Germinal center (tissue), 1 donor: ENCODE results near the gene INTS13.
"Not testable (repeated sequence)": the region's sequence is repeated elsewhere in the genome, so short reads cannot be mapped to it uniquely, and the experiment has no call there.

Experiments used
- DNase-seq: peaks from one replicate; pipeline ENCODE4 v3.0.0; 2012; ENCODE audit warnings: mixed read lengths, low spot score

Gene INTS13

GRCh38 chr12:26937863-26938700, at the start of gene INTS13, which contains the start of gene FGFR1OP2:
Gene INTS13 (minus strand): TSS chr12:26937981. CDS start chr12:26936803, 1,178 bp downstream.
Gene FGFR1OP2 (plus strand): TSS chr12:26938470. CDS start chr12:26954159, 15,689 bp downstream.
- DNase-seq: peak; percentile 92

GRCh38 chr12:26982866-26983265, 45.1 kb upstream of the INTS13 start:
- DNase-seq: no peak

- DNase-seq: no peak
Measured at GRCh38 chr12:26979733-26980132, 42.0 kb upstream of the INTS13 start.

GRCh38 chr12:26978801-26979200, 41.0 kb upstream of the INTS13 start:
- no peak for DNase-seq

- DNase-seq: no peak
Measured at GRCh38 chr12:26976687-26977086, 38.9 kb upstream of the INTS13 start.

GRCh38 chr12:26971963-26972362, 34.2 kb upstream of the INTS13 start:
- peak; percentile 29 for DNase-seq

- no peak for DNase-seq
Measured at GRCh38 chr12:26970136-26970535, 32.4 kb upstream of the INTS13 start.

GRCh38 chr12:26966842-26967241, 29.1 kb upstream of the INTS13 start:
- DNase-seq: no peak

- DNase-seq: no peak
Measured at GRCh38 chr12:26963413-26963812, 25.6 kb upstream of the INTS13 start.

GRCh38 chr12:26961803-26962202, 24.0 kb upstream of the INTS13 start:
- no peak for DNase-seq

- not testable (repeated sequence) for DNase-seq
Measured at GRCh38 chr12:26961391-26961790, 23.6 kb upstream of the INTS13 start.

- no peak for DNase-seq
Measured at GRCh38 chr12:26954027-26954426, 16.2 kb upstream of the INTS13 start.

- DNase-seq: no peak
Measured at GRCh38 chr12:26953447-26953846, 15.7 kb upstream of the INTS13 start.

GRCh38 chr12:26948309-26948708, 10.5 kb upstream of the INTS13 start:
- no peak for DNase-seq

GRCh38 chr12:26941215-26941594, 3.4 kb upstream of the INTS13 start:
- DNase-seq: peak; percentile 9

GRCh38 chr12:26940516-26941214, 2.9 kb upstream of the INTS13 start:
- no peak for DNase-seq

GRCh38 chr12:26939953-26940352, 2.2 kb upstream of the INTS13 start:
- DNase-seq: no peak

GRCh38 chr12:26939192-26939832, 1.5 kb upstream of the INTS13 start:
- peak; percentile 15 for DNase-seq

GRCh38 chr12:26938701-26939062, 901 bp upstream of the INTS13 start:
- peak; percentile 27 for DNase-seq

- no peak for DNase-seq
Measured at GRCh38 chr12:26937443-26937862, 328 bp downstream of the INTS13 start.

- no peak for DNase-seq
Measured at GRCh38 chr12:26936559-26937442, 980 bp downstream of the INTS13 start.
